HG03280 (cell line): ENCODE data around the gene GRID1.
"Not testable (repeated sequence)": the region's sequence is repeated elsewhere in the genome, so short reads cannot be mapped to it uniquely, and the experiment has no call there.

Experiments
- ATAC-seq: cut with Tn5 transposase; IDR thresholded peaks from one replicate; pipeline ENCODE4 v1.9.1; 2021; ENCODE audit warnings: mild to moderate bottlenecking, moderate library complexity; ENCODE audit not compliant: unreplicated experiment

The GRID1 gene

GRCh38 chr10:86122646-86123045 is 243.9 kb downstream of the GRID1 start:
- ATAC-seq: no peak

- ATAC-seq: no peak
Observed at GRCh38 chr10:86121200-86121599, 245.4 kb downstream of the GRID1 start.

- ATAC-seq: no peak
Observed at GRCh38 chr10:86117051-86117450, 249.5 kb downstream of the GRID1 start.

GRCh38 chr10:86113983-86114382 is 252.6 kb downstream of the GRID1 start:
- ATAC-seq: no peak

GRCh38 chr10:86113501-86113900 is 253.1 kb downstream of the GRID1 start:
- ATAC-seq: no peak

GRCh38 chr10:86113044-86113443 is 253.6 kb downstream of the GRID1 start:
- no peak for ATAC-seq

GRCh38 chr10:86111902-86112545 is 254.6 kb downstream of the GRID1 start:
- ATAC-seq: no peak

GRCh38 chr10:86110156-86110786 is 256.3 kb downstream of the GRID1 start:
- no peak for ATAC-seq

GRCh38 chr10:86109421-86109820 is 257.2 kb downstream of the GRID1 start:
- no peak for ATAC-seq

GRCh38 chr10:86108696-86109095 is 257.9 kb downstream of the GRID1 start:
- ATAC-seq: no peak

- ATAC-seq: not testable (repeated sequence)
Observed at GRCh38 chr10:86107611-86108310, 258.8 kb downstream of the GRID1 start.

GRCh38 chr10:86107131-86107530 is 259.5 kb downstream of the GRID1 start:
- ATAC-seq: no peak

- no peak for ATAC-seq
Observed at GRCh38 chr10:86106616-86107015, 260.0 kb downstream of the GRID1 start.

- ATAC-seq: no peak
Observed at GRCh38 chr10:86105640-86106039, 261.0 kb downstream of the GRID1 start.

GRCh38 chr10:86105181-86105580 is 261.4 kb downstream of the GRID1 start:
- ATAC-seq: no peak

- ATAC-seq: no peak
Observed at GRCh38 chr10:86104611-86105145, 261.9 kb downstream of the GRID1 start.

- ATAC-seq: no peak
Observed at GRCh38 chr10:86104156-86104555, 262.4 kb downstream of the GRID1 start.

- no peak for ATAC-seq
Observed at GRCh38 chr10:86103391-86104101, 263.0 kb downstream of the GRID1 start.

- no peak for ATAC-seq
Observed at GRCh38 chr10:86102451-86102850, 264.1 kb downstream of the GRID1 start.

GRCh38 chr10:86102031-86102430 is 264.6 kb downstream of the GRID1 start:
- ATAC-seq: no peak

GRCh38 chr10:86100581-86101061 is 266.0 kb downstream of the GRID1 start:
- peak; percentile 71 for ATAC-seq
